Spleen (tissue), 7 donors: Measurements from ENCODE around the gene HPCAL1.

Source experiments
- POLR2A ChIP-seq, 3 donors: fragments of 450-650 bp; IDR thresholded peaks; one replicate each; pipeline ENCODE4 v1.5.1; 2017; ENCODE audit warnings: antibody characterized with exemption in 3 of 3, mild to moderate bottlenecking in 1 of 3
- POLR2AphosphoS5 ChIP-seq, 3 donors: sonication (generic); formaldehyde crosslinking; IDR thresholded peaks; one replicate each; pipeline ENCODE4 v1.5.1; 2017; ENCODE audit warnings: antibody characterized with exemption in 3 of 3
- TF ChIP-seq, protein P1 (sequence below), 11 experiments: fragments of 200-600 bp in 7 of 11; fragments of 450-650 bp in 4 of 11; sonication (generic) in 4 of 11; IDR thresholded peaks in 8 of 11; conservative IDR thresholded peaks in 3 of 11; 1 replicate in 7 of 11; 2 replicates in 4 of 11; pipeline versions ENCODE4 v1.4.0 to v1.8.0; 2016 to 2021; ENCODE audit warnings: antibody characterized with exemption in 11 of 11, inconsistent platforms in 4 of 11, mild to moderate bottlenecking in 1 of 11
- donor health status: DM: no; HTN: no; CAD: no; lungs with moderate emphysema.
- donor health status: DM: no; HTN: no; CAD: no.
- donor health status: DM: no; HTN: no; CAD: no.

DNA sequence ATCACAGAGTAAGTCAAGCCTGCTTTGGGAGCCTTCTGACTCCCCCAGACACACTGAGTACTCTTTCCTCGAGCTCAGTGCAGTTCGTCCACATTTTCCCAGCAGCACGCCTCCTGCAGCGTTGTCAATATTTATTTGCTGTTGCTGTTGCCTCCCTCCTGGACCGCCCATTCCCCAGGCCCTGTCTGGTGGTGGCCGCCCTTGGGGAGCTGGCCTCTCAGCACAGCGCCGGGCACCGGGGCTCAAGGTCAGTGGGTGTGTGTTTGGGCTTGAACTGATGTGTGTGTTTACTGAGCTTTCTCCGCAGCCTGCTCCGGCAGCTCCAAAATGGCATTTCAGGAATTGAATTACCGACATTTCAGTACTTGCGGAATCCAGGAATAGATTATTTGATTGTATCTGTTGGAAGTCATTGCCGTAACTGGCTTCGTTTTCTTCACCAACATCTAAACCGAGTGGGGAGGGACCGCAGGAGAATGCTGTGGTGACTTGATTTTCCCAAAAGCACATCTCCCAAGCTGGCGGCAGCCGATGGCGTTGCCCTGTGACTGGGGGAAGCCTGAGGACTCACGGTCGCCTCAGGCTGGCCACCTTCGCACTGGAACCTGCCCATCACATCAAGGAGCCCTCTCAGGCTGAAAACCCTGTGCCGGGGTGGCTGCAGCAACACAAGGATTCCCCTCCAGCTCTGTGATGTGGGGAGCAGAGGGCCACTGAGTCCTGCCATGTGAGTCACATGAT is 66.0 kb downstream of the HPCAL1 start:
- TF ChIP-seq POLR2AphosphoS5 (IDR thresholded peaks at IDR 0.05): peak in 1 of 3 donors; percentile 30
- no peak for TF ChIP-seq POLR2A (IDR thresholded peaks at IDR 0.05)
- TF ChIP-seq, protein P1, sequence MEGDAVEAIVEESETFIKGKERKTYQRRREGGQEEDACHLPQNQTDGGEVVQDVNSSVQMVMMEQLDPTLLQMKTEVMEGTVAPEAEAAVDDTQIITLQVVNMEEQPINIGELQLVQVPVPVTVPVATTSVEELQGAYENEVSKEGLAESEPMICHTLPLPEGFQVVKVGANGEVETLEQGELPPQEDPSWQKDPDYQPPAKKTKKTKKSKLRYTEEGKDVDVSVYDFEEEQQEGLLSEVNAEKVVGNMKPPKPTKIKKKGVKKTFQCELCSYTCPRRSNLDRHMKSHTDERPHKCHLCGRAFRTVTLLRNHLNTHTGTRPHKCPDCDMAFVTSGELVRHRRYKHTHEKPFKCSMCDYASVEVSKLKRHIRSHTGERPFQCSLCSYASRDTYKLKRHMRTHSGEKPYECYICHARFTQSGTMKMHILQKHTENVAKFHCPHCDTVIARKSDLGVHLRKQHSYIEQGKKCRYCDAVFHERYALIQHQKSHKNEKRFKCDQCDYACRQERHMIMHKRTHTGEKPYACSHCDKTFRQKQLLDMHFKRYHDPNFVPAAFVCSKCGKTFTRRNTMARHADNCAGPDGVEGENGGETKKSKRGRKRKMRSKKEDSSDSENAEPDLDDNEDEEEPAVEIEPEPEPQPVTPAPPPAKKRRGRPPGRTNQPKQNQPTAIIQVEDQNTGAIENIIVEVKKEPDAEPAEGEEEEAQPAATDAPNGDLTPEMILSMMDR (IDR thresholded peaks at IDR 0.05 in 8 of 11, conservative IDR thresholded peaks at IDR 0.05 in 3 of 11): no peak
